NCI-H187 (cell line): ENCODE results near the gene ZSWIM4.

Experiments used
- DNase-seq, 2 experiments: peaks; one replicate each; lab custom pipeline; 2025; lab: John Stamatoyannopoulos, UW

Gene ZSWIM4

GRCh38 chr19:13835791-13836723 lies 40.8 kb downstream of the ZSWIM4 start:
- no peak for DNase-seq

GRCh38 chr19:13838435-13839129 lies 43.3 kb downstream of the ZSWIM4 start:
- DNase-seq, result no peak

GRCh38 chr19:13839130-13839937 lies 44.1 kb downstream of the ZSWIM4 start:
- no peak for DNase-seq

DNA sequence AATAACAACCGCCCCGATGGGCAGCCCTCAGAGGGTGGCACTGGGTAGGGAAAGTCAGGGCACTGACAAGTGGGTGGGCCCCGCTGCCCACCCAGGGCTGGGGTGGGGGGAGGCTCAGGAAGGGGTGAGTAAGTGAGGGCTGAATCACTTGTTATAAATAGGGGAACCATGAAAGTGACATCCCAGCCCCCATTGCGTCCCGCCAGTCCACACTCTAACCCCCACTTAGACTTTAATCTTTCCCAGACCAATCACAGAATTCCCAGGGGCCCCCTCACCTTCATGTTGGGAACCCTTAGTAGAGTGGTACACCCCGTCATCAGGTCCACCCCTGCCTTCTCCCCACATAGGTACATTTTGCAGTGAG lies 44.7 kb downstream of the ZSWIM4 start:
- DNase-seq, result no peak

DNA sequence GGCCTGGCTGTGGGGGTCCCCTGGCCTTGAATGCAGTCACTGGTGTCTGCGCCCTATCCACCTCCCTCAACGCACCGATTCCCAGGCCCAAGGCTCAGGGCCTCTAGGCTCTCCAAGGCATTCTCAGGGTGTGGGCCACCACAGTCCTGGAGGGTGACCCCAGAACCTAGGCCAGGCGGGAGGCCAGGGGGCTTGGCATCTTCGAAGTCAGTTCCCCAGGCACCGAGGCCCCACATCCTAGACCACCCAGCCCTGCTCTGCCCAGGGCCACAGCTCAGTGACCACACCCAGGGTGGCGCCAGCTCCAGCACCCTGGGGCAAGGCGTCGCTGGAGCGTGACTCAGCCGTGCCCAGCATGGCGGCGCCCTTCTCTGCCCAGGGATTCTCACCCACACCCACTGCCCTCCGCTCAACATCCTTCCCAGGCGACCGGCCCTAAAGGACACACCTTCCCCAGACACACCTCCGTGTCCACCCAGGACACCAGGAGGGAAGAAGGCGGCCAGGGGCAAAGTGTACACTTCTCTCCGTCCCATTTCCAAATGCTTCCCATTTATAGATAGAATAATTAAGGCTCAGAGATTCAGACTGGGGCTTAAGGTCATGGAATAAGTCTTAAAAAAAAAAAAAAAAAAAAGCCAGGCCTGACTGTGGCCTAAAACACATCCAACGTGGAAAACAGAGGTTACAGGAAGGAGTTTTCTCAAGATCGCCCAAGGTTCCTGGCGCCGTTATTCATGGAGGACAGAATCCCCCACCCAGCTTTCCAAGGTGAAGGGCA lies 45.3 kb downstream of the ZSWIM4 start:
- DNase-seq, result no peak

DNA sequence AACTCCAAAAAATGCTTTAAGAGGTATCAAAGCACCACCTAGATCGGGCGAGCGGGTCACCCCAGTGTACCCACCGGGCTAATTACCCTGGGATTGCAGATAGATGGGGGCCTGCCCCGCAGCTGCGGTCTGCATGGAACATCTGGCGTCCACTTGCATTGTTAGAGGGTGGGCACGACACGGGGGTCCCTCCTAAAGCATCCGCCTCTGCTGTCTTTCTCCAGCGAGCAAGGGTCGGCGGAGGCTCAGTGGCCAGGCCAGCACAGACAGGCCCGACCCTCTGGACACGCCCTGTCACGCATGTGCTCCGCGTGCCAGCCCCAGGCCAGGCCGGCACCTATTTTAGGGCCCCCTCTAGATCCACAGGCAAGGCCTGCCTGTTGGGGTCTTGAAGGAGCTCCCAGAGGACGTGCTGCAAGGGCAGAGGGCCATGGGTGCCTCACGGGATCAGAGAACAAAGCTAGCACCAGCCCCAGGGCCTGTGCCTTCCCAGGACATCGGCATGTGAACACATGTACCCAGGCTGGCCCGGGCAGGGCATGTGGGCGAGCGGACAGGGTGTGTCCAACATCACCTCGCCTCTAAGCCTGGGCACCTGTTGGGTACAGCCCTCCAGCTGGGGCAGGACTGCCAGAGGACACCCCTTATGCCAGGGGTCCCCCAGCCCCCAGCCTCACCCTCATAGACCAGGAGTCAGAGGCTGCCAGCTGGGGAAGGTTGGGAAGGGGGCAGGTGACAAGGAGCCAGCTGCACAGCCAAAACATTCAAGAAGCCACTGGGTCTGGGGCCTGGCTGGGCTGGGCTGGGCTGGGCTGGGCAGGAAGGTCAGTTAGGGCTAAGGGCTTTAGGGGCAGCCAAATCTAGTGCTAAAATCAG lies 46.1 kb downstream of the ZSWIM4 start:
- DNase-seq, result no peak

GRCh38 chr19:13841962-13842290 lies 46.7 kb downstream of the ZSWIM4 start:
- DNase-seq, result no peak

GRCh38 chr19:13842291-13843103 lies 47.3 kb downstream of the ZSWIM4 start:
- DNase-seq, result no peak

DNA sequence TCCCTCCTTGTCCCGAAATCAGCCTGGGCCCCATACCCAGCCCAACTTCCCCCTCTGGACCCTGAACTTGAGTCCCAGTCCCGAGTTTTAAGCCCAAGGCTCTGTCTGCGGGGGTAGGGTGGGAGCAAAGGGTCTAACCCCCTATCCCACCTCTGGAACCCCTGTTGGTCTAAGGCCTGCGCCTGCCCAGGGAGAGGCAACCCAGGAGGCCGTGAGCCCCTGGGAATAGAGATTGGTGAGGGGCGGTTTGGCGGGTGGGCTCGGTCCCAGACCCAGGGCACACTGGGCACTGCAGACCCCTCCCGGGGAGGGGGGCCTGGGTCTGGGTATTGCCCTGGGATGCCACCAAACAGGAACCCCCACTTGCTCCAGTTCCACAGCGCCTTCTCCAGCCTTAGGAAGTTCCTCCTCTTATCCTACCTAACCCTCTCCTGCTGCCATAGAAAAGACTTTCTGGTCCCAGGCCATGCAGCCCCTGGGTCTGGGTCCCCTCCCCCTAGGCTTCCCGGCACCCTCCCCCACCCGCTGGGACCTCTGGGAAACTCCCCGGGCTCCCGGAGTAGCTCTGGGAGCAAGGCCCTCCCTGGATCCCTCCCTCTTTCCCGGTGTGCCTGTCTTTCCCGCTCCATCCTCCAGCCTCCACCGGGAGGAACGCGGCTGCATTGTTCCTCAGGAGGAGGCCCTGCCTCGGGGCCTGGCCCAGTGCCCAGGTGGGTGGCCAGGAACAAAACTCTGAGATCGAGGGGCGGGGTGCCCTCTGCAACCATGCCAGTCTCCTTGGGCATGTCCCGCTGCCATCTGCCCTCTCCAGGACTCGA lies 48.1 kb downstream of the ZSWIM4 start:
- no peak for DNase-seq

- no peak for DNase-seq
These were observed 48.9 kb downstream of the ZSWIM4 start for GRCh38 chr19:13844130-13844631.

GRCh38 chr19:13846557-13847406 lies 51.5 kb downstream of the ZSWIM4 start:
- no peak for DNase-seq

DNA sequence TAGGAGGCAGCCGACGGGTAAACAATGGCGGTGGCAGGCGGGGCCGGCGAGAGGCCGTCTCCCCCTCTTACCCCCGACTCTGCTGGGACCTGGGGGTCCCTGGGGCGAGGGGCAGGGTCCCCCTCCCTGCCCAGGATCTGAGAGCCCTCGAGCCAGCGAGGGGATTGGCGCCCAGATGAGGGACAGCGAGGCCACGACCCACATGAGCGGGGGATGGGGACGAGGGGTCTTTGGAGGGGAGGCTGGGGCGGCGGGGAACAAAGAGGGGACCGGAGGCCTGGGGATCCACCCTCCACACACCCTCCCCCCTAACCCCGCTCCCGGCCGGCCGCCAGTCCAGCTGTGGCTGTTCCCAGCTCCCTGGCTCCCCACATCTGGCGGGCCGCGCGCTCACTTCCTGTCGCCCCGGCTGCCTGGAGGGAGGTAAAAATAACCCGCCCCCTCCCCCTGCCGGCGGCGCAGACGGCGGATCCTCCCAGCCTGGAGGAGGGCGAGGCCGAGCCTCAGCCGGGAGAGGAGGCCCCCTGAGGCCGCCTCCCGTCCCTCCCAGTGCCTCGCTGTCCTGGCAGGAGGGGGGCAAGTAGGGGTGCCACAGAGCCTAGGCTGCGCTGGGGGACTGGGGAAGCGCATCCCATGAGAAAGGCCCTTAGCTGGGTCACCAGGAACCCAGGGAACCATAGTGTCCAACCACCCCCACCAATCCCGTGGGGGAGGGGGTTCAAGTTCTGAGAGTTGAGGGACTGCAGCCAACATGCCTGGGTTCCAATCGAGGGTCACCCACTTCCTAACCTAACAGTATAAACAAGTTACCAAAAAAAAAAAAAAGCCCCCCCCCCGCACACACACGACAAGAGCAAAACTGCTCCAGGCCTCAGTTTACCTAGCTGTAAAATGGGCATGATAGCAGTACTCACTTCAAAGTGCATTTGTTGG lies 52.4 kb downstream of the ZSWIM4 start:
- peak in 1 of 2 experiments; percentile 24 for DNase-seq

DNA sequence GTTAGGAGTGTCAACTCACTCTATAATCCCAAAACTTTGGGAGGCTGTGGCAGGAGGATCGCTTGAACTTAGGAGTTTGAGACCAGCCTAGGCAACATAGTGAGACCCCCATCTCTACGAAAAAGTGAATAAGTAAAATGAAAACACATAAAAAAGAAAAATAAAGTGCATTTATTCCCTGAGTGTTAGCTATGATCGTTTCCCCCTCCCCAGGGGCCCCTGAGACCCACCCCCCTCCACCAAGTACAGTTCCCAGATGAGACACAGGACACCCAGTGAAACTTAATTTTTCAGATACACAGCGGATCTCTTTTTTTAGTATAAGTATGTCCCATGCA lies 53.1 kb downstream of the ZSWIM4 start:
- no peak for DNase-seq

GRCh38 chr19:13848798-13849676 lies 53.8 kb downstream of the ZSWIM4 start:
- no peak for DNase-seq

DNA sequence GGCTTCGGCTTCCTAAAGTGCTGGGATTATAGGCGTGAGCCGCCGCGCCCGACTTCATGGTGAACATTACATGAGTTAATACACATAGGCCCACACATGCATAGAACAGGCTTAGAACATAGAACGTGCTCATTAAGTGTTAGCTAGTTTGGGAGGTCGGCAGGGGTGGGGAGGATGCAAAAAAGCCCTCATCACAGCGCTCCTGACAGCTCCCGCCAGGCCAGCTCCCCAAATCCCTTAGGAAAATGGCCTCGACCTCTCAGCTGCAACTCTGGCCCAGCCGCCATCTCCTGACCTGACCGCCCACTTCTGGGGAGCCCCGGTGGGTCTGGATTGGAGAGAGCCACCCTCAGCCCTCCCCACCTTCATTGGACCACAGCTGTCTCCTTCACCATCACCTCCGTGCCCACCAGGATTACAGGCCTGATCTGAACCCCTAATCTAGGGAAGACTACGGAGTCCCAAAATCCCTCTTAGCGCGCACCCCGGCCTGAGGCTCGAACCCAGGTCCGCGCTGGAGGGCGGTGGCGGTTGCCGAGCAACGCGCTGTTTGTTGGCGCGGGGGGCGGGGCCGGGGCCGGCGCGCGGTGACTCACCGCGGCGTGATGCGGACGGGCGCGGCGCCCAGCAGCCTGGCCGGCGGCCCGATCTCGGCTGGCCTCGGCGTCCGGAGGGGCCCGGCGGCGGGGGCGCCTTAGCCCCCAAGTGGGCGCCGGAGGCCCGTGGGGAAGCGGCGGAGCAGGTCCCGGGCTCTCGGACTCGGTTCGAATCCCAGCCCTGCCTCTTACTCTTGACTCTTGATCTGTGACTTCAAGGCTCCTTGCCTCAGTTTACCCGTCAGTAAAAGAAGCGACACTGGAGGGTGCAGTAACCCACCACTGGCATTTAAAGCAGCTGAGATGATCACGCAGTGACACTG lies 55.0 kb downstream of the ZSWIM4 start:
- DNase-seq, result no peak
